H1 (cell line): ENCODE results near the gene CDC14B. TPM values are rescaled to one million over a fixed set of nuclear protein-coding genes. Genes with fewer than 3 reads are reported as not detected.

ENCODE experiments used
- BACH1 ChIP-seq: IDR thresholded peaks from 2 replicates; pipeline ENCODE4 v1.6.1; 2012; ENCODE audit warnings: low read length, improper control_type of control experiment
- CHD2 ChIP-seq: IDR thresholded peaks from 2 replicates; pipeline ENCODE4 v1.6.1; 2012; ENCODE audit warnings: low read length, improper control_type of control experiment
- CREB1 ChIP-seq: IDR thresholded peaks from 2 replicates; pipeline ENCODE4 v1.6.1; 2012; ENCODE audit warnings: inconsistent platforms
- CTBP2 ChIP-seq: IDR thresholded peaks from 2 replicates; pipeline ENCODE4 v1.7.0; 2011; ENCODE audit warnings: borderline replicate concordance, mild to moderate bottlenecking, moderate library complexity, mixed read lengths, low read length; ENCODE audit not compliant: insufficient read depth, insufficient read length
- CTCF ChIP-seq, 3 experiments: IDR thresholded peaks; 1 replicate in 2 of 3; 2 replicates in 1 of 3; pipeline versions ENCODE4 v1.5.1 to v1.6.1; 2011; ENCODE audit warnings: low read length in 3 of 3, mild to moderate bottlenecking in 3 of 3, inconsistent platforms in 2 of 3, low read depth in 1 of 3, moderate library complexity in 1 of 3; ENCODE audit not compliant: insufficient read depth in 1 of 3; ENCODE audit errors: control extremely low read depth in 1 of 3
- KDM4A ChIP-seq: IDR thresholded peaks from one replicate; pipeline ENCODE4 v1.7.1; 2012; ENCODE audit warnings: low read depth, mild to moderate bottlenecking, moderate library complexity, low read length, inconsistent platforms; ENCODE audit not compliant: severe bottlenecking
- PHF8 ChIP-seq: fragments of 200-600 bp; sonication (generic); conservative IDR thresholded peaks from 2 replicates; pipeline ENCODE4 v1.7.1; 2012; ENCODE audit warnings: low read depth, mild to moderate bottlenecking, inconsistent platforms, low read length, moderate library complexity
- SIN3A ChIP-seq, 2 experiments: IDR thresholded peaks in 1 of 2; conservative IDR thresholded peaks in 1 of 2; 2 replicates each; pipeline ENCODE4 v1.6.1; 2011 to 2012; ENCODE audit warnings: low read length in 2 of 2, improper control_type of control experiment in 1 of 2, low read depth in 1 of 2, mild to moderate bottlenecking in 1 of 2
- SP1 ChIP-seq: IDR thresholded peaks from 2 replicates; pipeline ENCODE4 v1.6.1; 2011; ENCODE audit warnings: low read depth, low read length
- polyA plus RNA-seq, 7 experiments: library from polyadenylated mRNA; depleted of rRNA in 3 of 7; stranded (reverse) in 5 of 7; unstranded in 2 of 7; fragments of >200 nt in 5 of 7; fragments of 200-250 nt in 2 of 7; gene quantifications; 1 replicate in 5 of 7; 2 replicates in 1 of 7; 4 replicates in 1 of 7; pipeline versions ENCODE4 v1.2.1 to v1.2.3, GENCODE V29; 2011 to 2013; ENCODE audit warnings: missing spikeins in 2 of 7, mixed read lengths in 2 of 7
- total RNA-seq: library from RNA; stranded (reverse); fragmentation: NEBNext Ultra II Directional; extraction: Animal tissue kit (Norgen Biotek cat#: 25700); gene quantifications from 2 replicates; pipeline ENCODE4 v1.2.1, GENCODE V29; 2021

Gene CDC14B
- total and polyA plus RNA-seq, 2 of the 8 experiments (the other 6 are each of a cell fraction or from before 2014, with no cell fraction given): 17.2 to 44.6 TPM

DNA sequence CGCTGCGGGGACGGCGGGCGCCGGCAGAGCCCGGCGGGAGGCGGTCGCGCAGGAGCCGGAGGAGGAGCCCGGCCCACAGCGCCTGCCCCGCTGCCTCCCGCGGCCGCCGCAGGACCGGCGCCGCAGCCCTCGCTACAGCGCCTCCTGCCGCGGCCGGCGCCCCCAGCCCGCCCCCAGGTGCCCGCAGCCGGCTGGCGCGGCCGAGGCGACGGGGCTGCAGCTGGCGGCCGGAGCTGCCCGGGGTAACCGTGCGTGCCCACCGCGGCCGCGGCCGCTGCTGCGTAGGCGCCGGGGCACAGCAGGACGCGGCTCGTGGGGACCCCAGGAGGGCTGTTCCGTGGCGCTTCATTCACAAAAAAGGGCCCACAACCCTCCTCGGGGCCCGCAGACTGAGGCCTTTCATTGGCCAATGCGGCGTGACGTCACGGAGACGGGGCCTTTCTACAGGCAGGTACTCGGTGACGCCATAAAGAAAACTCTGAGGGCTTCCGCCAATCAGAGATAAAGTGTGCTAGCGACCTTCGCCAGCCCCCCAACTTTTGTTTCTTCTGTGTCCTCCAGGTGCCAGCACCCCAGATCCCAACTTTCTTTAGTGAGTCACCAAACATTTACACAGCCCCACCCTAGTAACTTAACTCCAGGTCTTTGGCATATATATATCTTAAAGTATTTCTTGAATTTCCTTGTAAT, at the start of gene CDC14B (continued):
- peak in 2 of 3 experiments; percentile 5 to 26; a peak in 3 of 4 replicates for TF ChIP-seq CTCF (IDR thresholded peaks at IDR 0.05; ENCODE audit: control extremely low read depth in 1 of 3, insufficient read depth in 1 of 3, low read depth in 1 of 3, low read length in 3 of 3)
- TF ChIP-seq PHF8: 0 out of 2 replicates have a peak, but pooled peaks have one; percentile 14
- TF ChIP-seq SIN3A (conservative IDR thresholded peaks at IDR 0.05 in 1 of 2, IDR thresholded peaks at IDR 0.05 in 1 of 2; ENCODE audit: low read depth in 1 of 2, low read length in 2 of 2): peak in 1 of 2 experiments; percentile 30; a peak in 1 of 4 replicates
- peak; percentile 98 for TF ChIP-seq CREB1
- peak; percentile 60; the same call in 1 of the 2 replicates for TF ChIP-seq CHD2
- TF ChIP-seq KDM4A: peak; percentile 89
- TF ChIP-seq BACH1: peak; percentile 24; the same call in 1 of the 2 replicates
- TF ChIP-seq CTBP2: peak; percentile 21
- peak; percentile 69 for TF ChIP-seq SP1
